ENCODE results near the gene CAPN8. TPM values are rescaled to one million over a fixed set of nuclear protein-coding genes. Genes with fewer than 3 reads are reported as not detected.

Gene CAPN8
- total and polyA plus RNA-seq, 2 experiments from 2014 or later, result 0.15 TPM; not detected in 1

DNA sequence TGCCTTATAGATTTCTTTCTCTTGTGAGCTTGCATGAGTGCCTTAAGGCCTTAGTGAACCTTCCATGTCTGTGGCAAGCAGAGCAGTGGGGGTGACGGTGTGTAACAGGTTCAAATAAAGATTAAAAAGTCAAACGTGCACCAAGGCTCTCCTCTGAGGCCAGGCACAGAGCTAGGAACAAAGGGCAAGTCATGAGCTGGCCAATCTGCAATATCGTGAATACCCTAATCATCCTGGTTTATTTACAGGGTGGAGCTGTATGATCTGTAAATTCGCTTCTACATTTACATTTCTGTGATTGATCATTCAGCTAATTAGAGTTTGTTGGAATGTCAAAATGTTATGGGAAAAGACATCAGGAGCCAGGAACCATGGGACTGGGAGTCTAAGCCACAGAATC, 120.2 kb downstream of the CAPN8 start:
- H3K9me3 ChIP-seq (ENCODE audit: low read depth), result no peaks in the 10 kb centered on the region

DNA sequence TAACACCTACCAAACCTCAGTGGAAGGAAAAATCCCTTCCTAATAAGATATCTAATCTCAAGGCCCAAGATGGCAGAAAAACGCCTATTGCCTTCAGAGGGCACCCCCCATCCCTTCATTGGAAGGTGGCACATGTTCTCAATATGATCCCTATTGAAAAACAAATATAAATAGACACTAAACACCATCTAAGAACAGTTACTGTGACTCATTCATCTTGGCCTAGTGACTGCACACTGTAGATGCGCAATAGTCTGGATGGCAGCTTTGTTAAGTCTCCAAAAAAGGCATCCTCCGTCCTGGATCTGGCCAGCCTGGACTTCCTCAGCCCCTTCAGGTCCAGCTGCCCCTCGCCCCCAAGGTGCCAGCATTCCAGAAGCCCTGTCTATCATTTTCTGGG, 121.9 kb downstream of the CAPN8 start:
- Histone ChIP-seq H3K4me1 (ENCODE audit: low read depth) (no peaks in the 10 kb centered on the region), H3K9me3 (ENCODE audit: low read depth) (no peaks in the 10 kb centered on the region), H3K27ac (no peak overlapping the region), H3K36me3 (no peaks in the 10 kb centered on the region), H3K4me3 (no peak overlapping the region), H3K27me3 (no peaks in the 10 kb centered on the region)
- TF ChIP-seq, protein P1, sequence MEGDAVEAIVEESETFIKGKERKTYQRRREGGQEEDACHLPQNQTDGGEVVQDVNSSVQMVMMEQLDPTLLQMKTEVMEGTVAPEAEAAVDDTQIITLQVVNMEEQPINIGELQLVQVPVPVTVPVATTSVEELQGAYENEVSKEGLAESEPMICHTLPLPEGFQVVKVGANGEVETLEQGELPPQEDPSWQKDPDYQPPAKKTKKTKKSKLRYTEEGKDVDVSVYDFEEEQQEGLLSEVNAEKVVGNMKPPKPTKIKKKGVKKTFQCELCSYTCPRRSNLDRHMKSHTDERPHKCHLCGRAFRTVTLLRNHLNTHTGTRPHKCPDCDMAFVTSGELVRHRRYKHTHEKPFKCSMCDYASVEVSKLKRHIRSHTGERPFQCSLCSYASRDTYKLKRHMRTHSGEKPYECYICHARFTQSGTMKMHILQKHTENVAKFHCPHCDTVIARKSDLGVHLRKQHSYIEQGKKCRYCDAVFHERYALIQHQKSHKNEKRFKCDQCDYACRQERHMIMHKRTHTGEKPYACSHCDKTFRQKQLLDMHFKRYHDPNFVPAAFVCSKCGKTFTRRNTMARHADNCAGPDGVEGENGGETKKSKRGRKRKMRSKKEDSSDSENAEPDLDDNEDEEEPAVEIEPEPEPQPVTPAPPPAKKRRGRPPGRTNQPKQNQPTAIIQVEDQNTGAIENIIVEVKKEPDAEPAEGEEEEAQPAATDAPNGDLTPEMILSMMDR (IDR thresholded peaks at IDR 0.05; ENCODE audit: low read depth, low read length), result no peak
- DNase-seq (ENCODE audit: low read depth in 1 of 2, low spot score in 1 of 2), result no peak

More for the DNA sequence above, 120.2 kb downstream of the CAPN8 start:
- TF ChIP-seq, protein P1 (IDR thresholded peaks at IDR 0.05; ENCODE audit: low read depth, low read length), result no peak
- Histone ChIP-seq H3K27me3 (no peaks in the 10 kb centered on the region), H3K27ac (no peak overlapping the region), H3K4me3 (no peak overlapping the region), H3K4me1 (ENCODE audit: low read depth) (no peaks in the 10 kb centered on the region), H3K36me3 (no peaks in the 10 kb centered on the region)
- DNase-seq (ENCODE audit: low read depth in 1 of 2, low spot score in 1 of 2), result no peak

- no peak for DNase-seq (ENCODE audit: low read depth in 1 of 2, low spot score in 1 of 2)
- TF ChIP-seq, protein P1 (IDR thresholded peaks at IDR 0.05; ENCODE audit: low read depth, low read length), result no peak
Observed at GRCh38 chr1:223542831-223543230, 122.7 kb downstream of the CAPN8 start.

DNA sequence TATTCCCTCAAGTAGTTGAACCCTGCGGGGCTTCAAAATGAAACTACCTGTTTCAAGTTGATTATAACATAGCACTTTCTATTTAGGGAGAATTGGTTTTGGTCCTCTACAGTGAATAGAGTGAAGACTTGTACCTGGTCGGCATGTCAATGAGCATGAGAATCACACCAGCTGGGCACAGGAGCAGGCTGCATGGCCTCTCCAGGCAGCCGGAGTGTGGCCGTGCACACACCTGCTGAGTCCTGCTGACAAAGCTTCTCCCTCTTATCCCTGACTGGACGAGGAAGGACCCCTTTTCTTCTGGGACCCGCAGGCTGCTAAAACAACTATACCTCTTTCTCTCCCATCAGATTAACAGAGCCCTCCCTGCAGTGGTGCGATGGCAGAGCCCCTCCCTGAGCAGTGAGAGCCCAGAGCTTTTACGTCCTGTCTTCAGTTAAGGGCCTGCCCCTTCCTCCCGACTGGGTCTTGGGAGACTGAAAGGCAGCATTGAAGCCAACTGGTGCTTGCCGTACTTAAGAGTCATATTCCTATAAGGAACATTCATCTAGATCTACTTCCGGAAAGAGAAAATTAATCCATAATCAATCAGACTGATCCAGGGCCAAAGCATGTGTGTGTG, 124.9 kb downstream of the CAPN8 start:
- H3K4me3 ChIP-seq, result no peak overlapping the region
- TF ChIP-seq, protein P1 (IDR thresholded peaks at IDR 0.05; ENCODE audit: low read depth, low read length), result no peak
- no peaks in the 10 kb centered on the region for H3K36me3 ChIP-seq
- H3K27me3 ChIP-seq, result no peaks in the 10 kb centered on the region
- H3K9me3 ChIP-seq (ENCODE audit: low read depth), result no peaks in the 10 kb centered on the region
- DNase-seq (ENCODE audit: low read depth in 1 of 2, low spot score in 1 of 2), result no peak
- no peaks in the 10 kb centered on the region for H3K4me1 ChIP-seq (ENCODE audit: low read depth)
- no peak overlapping the region for H3K27ac ChIP-seq

More at GRCh38 chr1:223542831-223543230, 122.7 kb downstream of the CAPN8 start:
- H3K27ac ChIP-seq, result no peak overlapping the region
- H3K4me3 ChIP-seq, result no peak overlapping the region
- H3K36me3 ChIP-seq, result no peaks in the 10 kb centered on the region
- H3K27me3 ChIP-seq, result no peaks in the 10 kb centered on the region
- H3K9me3 ChIP-seq (ENCODE audit: low read depth), result no peaks in the 10 kb centered on the region
- H3K4me1 ChIP-seq (ENCODE audit: low read depth), result no peaks in the 10 kb centered on the region

DNA sequence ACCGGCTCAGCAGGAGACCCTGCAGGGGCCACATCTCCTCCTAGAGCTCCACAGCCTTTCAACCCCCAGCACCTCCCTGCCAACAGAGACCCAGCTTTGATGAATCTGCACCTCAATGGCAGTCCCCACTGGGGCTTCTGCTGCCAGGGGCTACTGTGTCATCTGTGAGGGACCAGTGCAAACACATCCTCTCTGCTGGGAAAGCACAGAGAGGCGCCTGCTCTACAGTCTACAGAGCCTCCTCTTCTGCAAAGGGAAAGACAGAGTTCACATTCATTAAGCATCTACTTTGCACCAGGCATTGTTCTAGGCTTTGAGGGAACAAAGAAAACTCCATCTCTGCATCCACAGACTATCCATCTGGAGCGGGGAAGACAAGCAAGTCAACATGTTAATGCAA, 125.8 kb downstream of the CAPN8 start:
- DNase-seq (ENCODE audit: low read depth in 1 of 2, low spot score in 1 of 2), result no peak
- TF ChIP-seq, protein P1 (IDR thresholded peaks at IDR 0.05; ENCODE audit: low read depth, low read length), result no peak

More for the DNA sequence above, 125.8 kb downstream of the CAPN8 start:
- H3K27ac ChIP-seq, result no peak overlapping the region
- H3K4me1 ChIP-seq (ENCODE audit: low read depth), result no peaks in the 10 kb centered on the region
- no peak overlapping the region for H3K4me3 ChIP-seq
- no peaks in the 10 kb centered on the region for H3K36me3 ChIP-seq
- H3K27me3 ChIP-seq, result no peaks in the 10 kb centered on the region
- H3K9me3 ChIP-seq (ENCODE audit: low read depth), result no peaks in the 10 kb centered on the region
